NCI-H2081 (cell line): ENCODE measurements around the gene EZR.

Source experiments
- DNase-seq, 2 experiments: peaks; one replicate each; lab custom pipeline; 2025; lab: John Stamatoyannopoulos, UW

Gene EZR

GRCh38 chr6:158729906-158730540, 89.1 kb downstream of the EZR start:
- no peak for DNase-seq

DNA sequence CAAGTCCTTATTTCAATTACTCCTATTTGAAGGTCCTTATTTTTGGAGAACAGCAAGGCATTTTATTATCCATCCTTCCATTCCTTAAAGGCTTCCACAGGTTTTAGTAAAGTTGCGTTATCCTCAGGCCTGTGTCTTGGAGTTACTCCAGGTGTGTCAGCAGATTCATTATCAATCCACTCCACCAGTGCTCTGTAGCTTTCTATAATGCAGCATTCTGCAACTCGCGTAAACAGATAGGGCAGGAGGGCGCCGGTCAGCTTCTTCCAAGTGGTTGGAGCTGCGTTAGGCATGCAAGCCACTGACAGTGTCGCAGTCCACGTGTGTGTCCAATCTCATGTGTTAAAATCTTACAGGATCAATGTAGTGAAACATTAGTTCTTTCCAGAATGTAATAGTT, 93.5 kb downstream of the EZR start:
- no peak for DNase-seq

DNA sequence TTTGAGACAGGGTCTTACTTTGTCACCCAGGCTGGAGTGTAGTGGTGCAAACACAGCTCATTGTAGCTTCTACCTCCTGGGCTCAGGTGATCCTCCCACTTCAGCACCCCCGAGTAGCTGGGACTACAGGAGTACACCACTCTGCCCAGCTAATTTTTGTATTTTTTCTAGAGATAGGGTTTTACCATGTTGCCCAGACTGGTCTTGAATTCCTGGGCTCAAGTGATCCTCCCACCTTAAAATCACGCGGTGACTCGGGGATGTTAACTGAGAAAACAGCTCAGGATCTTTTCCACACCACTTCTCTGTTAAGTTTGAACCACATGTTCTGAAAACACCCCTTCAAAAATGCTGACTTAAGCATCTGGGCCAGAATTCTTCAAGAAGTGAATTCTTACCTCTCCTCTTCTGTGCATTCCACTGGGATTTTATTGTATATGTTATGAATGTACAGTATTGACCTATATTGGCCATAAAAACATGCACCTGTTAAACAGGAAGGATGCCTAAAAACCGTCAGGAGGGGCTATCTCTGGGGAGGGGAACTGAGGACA, 96.9 kb downstream of the EZR start:
- DNase-seq, result no peak

DNA sequence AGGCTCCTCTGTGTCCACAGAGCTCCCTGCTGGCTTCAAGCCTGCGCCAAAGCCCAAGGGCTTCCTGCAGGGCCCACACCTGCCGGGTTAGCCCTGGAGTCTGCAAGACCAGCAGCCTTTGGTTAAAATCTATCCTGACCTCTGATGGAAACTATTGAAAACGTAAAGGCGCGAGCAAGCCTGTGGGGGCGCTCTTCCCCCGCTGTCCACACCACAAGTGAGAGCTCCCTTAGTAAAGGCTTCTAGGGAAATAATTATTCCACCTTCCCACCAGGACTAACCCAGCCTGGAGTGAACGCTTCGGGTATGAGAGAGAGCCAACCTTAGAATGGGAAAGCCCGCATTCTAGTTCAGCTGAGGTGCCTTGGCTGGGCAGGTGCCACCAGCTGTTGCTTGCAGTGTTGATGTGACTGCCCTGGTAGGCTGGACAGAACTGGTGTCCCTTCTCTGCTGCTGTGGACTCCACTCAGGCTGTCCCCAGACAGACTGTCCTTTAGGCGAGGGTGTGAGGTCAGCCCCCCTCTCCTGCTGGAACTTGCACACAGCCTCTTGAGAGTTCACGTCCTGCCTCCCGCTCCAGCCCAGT, 100.6 kb downstream of the EZR start:
- DNase-seq, result peak in 1 of 2 experiments; percentile 21

DNA sequence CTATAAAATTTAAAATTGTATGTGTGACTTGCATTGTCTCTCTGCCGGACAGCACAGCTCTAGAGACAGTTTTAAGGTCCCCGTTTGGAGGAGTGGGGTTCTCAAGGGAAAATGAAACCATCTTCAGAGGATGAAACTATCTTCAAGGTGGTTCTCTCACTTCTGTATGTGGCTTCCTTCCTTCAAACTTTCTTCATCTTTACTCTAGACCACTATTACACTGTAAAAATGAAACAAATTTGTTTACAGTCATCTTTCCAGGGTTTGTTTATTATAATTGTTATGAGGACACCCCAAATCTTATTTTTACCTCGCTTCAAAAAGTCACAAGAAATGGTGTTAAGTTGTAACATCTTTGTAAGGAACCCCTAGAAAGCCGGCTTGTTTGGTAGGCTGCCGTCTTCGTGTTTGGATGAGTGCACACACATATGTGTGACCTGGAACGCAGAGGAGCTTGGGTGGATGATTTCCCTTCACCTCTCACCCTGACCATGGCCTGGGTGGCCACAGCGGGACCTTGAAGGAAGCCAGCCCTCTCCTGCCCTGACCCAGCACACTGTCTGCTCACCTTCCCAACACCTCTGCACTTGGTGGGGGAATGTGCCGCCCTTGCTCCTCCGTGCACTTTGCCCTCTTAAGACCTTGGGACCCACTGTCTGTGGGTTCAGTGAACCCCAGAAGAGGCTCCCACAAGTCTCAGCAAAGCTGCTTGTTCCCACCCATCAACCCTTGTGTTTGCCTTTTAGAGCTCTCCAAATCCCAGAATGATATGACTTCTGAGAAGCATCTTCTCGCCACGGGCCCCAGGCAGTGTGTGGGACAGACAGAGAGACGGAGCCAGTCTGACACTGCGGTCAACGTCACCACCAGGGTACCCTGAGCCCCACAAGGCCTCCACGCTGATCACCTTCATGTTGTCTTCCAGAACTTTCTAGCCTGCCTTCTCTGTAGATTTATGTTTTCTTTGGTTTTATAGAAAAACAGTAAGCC, 101.5 kb downstream of the EZR start:
- no peak for DNase-seq
